ENCODE results near the gene CACNA1S.

The CACNA1S gene

GRCh38 chr1:201092738-201093137 lies 19.5 kb downstream of the CACNA1S start:
- DNase-seq: no peak

GRCh38 chr1:201091256-201091655 lies 21.0 kb downstream of the CACNA1S start:
- no peak for DNase-seq

- DNase-seq: no peak
Observed at GRCh38 chr1:201090541-201090940, 21.7 kb downstream of the CACNA1S start.

- DNase-seq: no peak
Observed at GRCh38 chr1:201089596-201089995, 22.6 kb downstream of the CACNA1S start.

GRCh38 chr1:201088901-201089525 lies 23.2 kb downstream of the CACNA1S start:
- DNase-seq: no peak

GRCh38 chr1:201088395-201088794 lies 23.8 kb downstream of the CACNA1S start:
- no peak for DNase-seq

GRCh38 chr1:201085902-201086735 lies 26.1 kb downstream of the CACNA1S start:
- DNase-seq: no peak

GRCh38 chr1:201084295-201084694 lies 27.9 kb downstream of the CACNA1S start:
- no peak for DNase-seq

- no peak for DNase-seq
Observed at GRCh38 chr1:201083741-201084140, 28.5 kb downstream of the CACNA1S start.

- no peak for DNase-seq
Observed at GRCh38 chr1:201080135-201080534, 32.1 kb downstream of the CACNA1S start.

- no peak for DNase-seq
Observed at GRCh38 chr1:201077736-201078135, 34.5 kb downstream of the CACNA1S start.

- no peak for DNase-seq
Observed at GRCh38 chr1:201077116-201077515, 35.1 kb downstream of the CACNA1S start.

GRCh38 chr1:201076092-201076491 lies 36.1 kb downstream of the CACNA1S start:
- no peak for DNase-seq

GRCh38 chr1:201074018-201074417 lies 38.2 kb downstream of the CACNA1S start:
- DNase-seq: no peak

GRCh38 chr1:201072922-201073321 lies 39.3 kb downstream of the CACNA1S start:
- DNase-seq: no peak

GRCh38 chr1:201072149-201072548 lies 40.1 kb downstream of the CACNA1S start:
- no peak for DNase-seq

- no peak for DNase-seq
Observed at GRCh38 chr1:201069636-201070035, 42.6 kb downstream of the CACNA1S start.

- DNase-seq: no peak
Observed at GRCh38 chr1:201068976-201069375, 43.2 kb downstream of the CACNA1S start.

- DNase-seq: no peak
Observed at GRCh38 chr1:201066986-201067385, 45.2 kb downstream of the CACNA1S start.

GRCh38 chr1:201065686-201066085 lies 46.5 kb downstream of the CACNA1S start:
- no peak for DNase-seq

GRCh38 chr1:201064806-201065205 lies 47.4 kb downstream of the CACNA1S start:
- DNase-seq: no peak

GRCh38 chr1:201063145-201063544 lies 49.1 kb downstream of the CACNA1S start:
- no peak for DNase-seq

GRCh38 chr1:201062511-201063091 lies 49.6 kb downstream of the CACNA1S start:
- no peak for DNase-seq

- no peak for DNase-seq
Observed at GRCh38 chr1:201061886-201062285, 50.3 kb downstream of the CACNA1S start.

All from right kidney (tissue), 1 donor.